Neuronal stem cell (in vitro differentiated cells): ENCODE results near the gene DCUN1D2.

Source experiments
- DNase-seq: peaks from one replicate; pipeline ENCODE4 v3.0.0-alpha.2; 2013; ENCODE audit warnings: low spot score
- H2AFZ ChIP-seq: one replicate; pipeline ENCODE4 v1.6.1; 2013; ENCODE audit warnings: mild to moderate bottlenecking, low read length, inconsistent platforms
- H2AK5ac ChIP-seq: 2 replicates; pipeline ENCODE4 v1.6.1; 2013; ENCODE audit warnings: low read depth, mild to moderate bottlenecking, inconsistent platforms, low read length, moderate library complexity, mixed read lengths
- H2BK120ac ChIP-seq: 2 replicates; pipeline ENCODE4 v1.6.1; 2013; ENCODE audit warnings: low read depth, mild to moderate bottlenecking, inconsistent platforms, low read length, moderate library complexity, mixed read lengths
- H2BK12ac ChIP-seq: one replicate; pipeline ENCODE4 v1.6.1; 2013; ENCODE audit warnings: low read length, inconsistent platforms
- H2BK15ac ChIP-seq: 2 replicates; pipeline ENCODE4 v1.6.1; 2013; ENCODE audit warnings: mild to moderate bottlenecking, low read length, inconsistent platforms, mixed read lengths
- H2BK5ac ChIP-seq: one replicate; pipeline ENCODE4 v1.6.1; 2013; ENCODE audit warnings: inconsistent platforms, mild to moderate bottlenecking, low read length, moderate library complexity
- H3K14ac ChIP-seq: one replicate; pipeline ENCODE4 v1.6.1; 2013; ENCODE audit warnings: low read length, inconsistent platforms
- H3K18ac ChIP-seq: 2 replicates; pipeline ENCODE4 v1.6.1; 2013; ENCODE audit warnings: low read length, inconsistent platforms
- H3K23ac ChIP-seq: 2 replicates; pipeline ENCODE4 v1.6.1; 2013; ENCODE audit warnings: low read depth, mild to moderate bottlenecking, mixed read lengths, low read length, inconsistent platforms; ENCODE audit not compliant: poor library complexity
- H3K27ac ChIP-seq: replicated peaks from 3 replicates; pipeline ENCODE4 v1.5.1; 2013; ENCODE audit warnings: low read length, inconsistent platforms
- H3K27me3 ChIP-seq, 3 experiments: 2 replicates each; pipeline ENCODE4 v1.6.1; 2013; ENCODE audit warnings: low read length in 3 of 3, mild to moderate bottlenecking in 2 of 3, inconsistent platforms in 1 of 3, low read depth in 1 of 3, mixed read lengths in 1 of 3, moderate library complexity in 1 of 3; ENCODE audit not compliant: control insufficient read depth in 3 of 3, insufficient read depth in 3 of 3
- H3K36me3 ChIP-seq, 2 donors: replicated peaks in 1 of 2; 2 replicates each; pipeline ENCODE4 v1.6.1; 2013; ENCODE audit warnings: low read length in 2 of 2; ENCODE audit not compliant: control insufficient read depth in 2 of 2, insufficient read depth in 2 of 2
- H3K4ac ChIP-seq: 2 replicates; pipeline ENCODE4 v1.6.1; 2013; ENCODE audit warnings: inconsistent platforms, mild to moderate bottlenecking, low read length, moderate library complexity
- H3K4me1 ChIP-seq, 2 donors: 1 replicate in 1 of 2; 2 replicates in 1 of 2; pipeline ENCODE4 v1.6.1; 2013; ENCODE audit warnings: low read length in 2 of 2, low read depth in 1 of 2; ENCODE audit not compliant: control insufficient read depth in 2 of 2, insufficient read depth in 1 of 2
- H3K4me2 ChIP-seq: one replicate; pipeline ENCODE4 v1.6.1; 2013; ENCODE audit warnings: mild to moderate bottlenecking, low read length, inconsistent platforms; ENCODE audit not compliant: insufficient read depth, poor library complexity, severe bottlenecking
- H3K4me3 ChIP-seq, 2 donors: 2 replicates each; pipeline ENCODE4 v1.5.1; 2013; ENCODE audit warnings: low read length in 2 of 2, mild to moderate bottlenecking in 2 of 2, inconsistent platforms in 1 of 2, moderate library complexity in 1 of 2
- H3K79me1 ChIP-seq: one replicate; pipeline ENCODE4 v1.6.1; 2013; ENCODE audit warnings: low read depth, mild to moderate bottlenecking, inconsistent platforms, low read length, moderate library complexity
- H3K9ac ChIP-seq: one replicate; pipeline ENCODE4 v1.6.1; 2013; ENCODE audit warnings: mild to moderate bottlenecking, low read depth, low read length, inconsistent platforms; ENCODE audit not compliant: poor library complexity
- H3K9me3 ChIP-seq, 2 donors: replicated peaks in 1 of 2; 2 replicates each; pipeline versions ENCODE3 to v1.6.1; 2013; ENCODE audit warnings: low read length in 2 of 2, mild to moderate bottlenecking in 2 of 2, inconsistent platforms in 1 of 2, low read depth in 1 of 2, mixed read lengths in 1 of 2, moderate library complexity in 1 of 2; ENCODE audit not compliant: control insufficient read depth in 2 of 2, insufficient read depth in 1 of 2
- H4K8ac ChIP-seq: one replicate; pipeline ENCODE4 v1.6.1; 2013; ENCODE audit warnings: low read depth, mild to moderate bottlenecking, inconsistent platforms, low read length, moderate library complexity
- H4K91ac ChIP-seq: one replicate; pipeline ENCODE4 v1.6.1; 2013; ENCODE audit warnings: low read length, low read depth, mild to moderate bottlenecking, inconsistent platforms; ENCODE audit not compliant: poor library complexity
- WGBS, 2 donors: extraction: QIAGEN DNeasy Blood & Tissue Kit; methylation state at CpG; one replicate each; pipeline ENCODE4 v1.1.7; 2013; ENCODE audit warnings: missing lambda C conversion rate in 2 of 2, mixed read lengths in 1 of 2; ENCODE audit not compliant: insufficient read length in 2 of 2, insufficient replicate concordance in 1 of 2; ENCODE audit errors: extremely low coverage in 2 of 2; 5-methylcytosine and 5-hydroxymethylcytosine counted together

Gene DCUN1D2

DNA sequence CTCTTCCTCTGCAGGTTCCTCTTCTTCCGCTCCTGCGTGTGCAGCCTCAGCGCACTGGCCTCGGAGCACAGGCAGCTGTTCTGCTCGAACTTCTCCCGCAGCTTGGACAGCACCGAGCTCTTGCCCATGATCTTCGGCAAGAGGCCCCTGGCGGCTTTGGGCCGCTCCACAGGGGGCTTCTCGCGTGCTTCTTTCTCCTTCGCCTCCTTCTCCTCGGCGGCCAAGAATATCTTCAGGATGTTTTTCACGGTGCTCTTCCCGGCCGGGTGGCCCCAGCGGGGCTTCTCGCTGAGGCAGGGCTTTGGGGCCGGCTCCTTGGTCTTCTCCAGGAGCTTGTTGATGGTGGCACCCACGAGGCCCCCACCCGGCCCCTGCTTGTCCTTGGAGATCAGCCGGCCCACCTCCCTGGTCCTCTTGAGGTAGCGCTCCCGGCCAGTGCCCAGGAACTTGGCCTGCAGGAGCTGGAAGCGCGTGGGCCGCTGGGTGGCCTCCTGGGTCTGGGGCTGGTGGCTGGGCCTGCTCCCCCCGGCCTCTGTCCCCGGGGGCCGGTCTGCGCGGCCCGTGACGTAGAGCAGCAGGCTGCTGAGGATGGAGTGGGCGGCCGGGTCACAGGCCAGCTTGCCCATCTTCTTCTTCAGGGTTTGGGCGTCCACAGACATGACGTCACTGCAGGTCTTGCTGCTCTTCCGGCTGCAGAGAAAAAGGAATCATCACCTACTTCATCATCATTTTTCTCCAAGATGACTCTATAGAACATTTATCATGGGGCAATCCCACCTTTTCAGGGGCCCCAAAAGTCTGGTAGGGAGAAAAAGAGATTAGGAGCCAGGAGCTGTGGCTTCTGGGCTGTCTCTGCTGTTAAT is 82.7 kb downstream of the DCUN1D2 start:
- Histone ChIP-seq H3K27me3 (no peaks in the 10 kb centered on the region), H2AFZ (no peak overlapping the region)

DNA sequence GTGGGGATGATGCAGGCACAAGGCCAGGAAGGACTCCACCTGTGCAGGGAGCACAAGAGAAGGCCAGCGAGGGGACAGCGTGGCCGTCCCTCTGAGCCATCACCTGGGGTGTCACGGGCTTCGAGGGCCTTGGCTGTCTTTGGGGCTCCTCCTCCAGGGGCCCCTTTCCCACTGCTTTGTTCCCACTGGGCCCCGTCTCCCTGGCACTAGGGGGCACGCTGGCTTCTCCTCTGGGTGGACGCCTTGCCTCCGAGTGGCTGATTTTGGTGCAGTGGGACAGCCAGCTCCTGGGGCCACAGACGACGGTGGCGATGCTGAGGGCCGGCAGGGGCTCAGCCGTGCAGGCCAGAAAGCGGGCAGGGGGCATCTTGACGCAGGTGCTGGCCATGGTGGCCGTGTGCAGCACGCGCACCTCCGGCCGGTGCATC is 83.4 kb downstream of the DCUN1D2 start:
- H3K9me3 ChIP-seq = peaks cover 0 to 2% of the 10 kb centered on the region in 2 donors
- H3K4me3 ChIP-seq = no peak overlapping the region
- H4K91ac ChIP-seq = no peak overlapping the region
- H3K27me3 ChIP-seq = no peaks in the 10 kb centered on the region
- H3K9ac ChIP-seq = peak overlapping the region; percentile 60
- H2BK5ac ChIP-seq = no peak overlapping the region
- peak overlapping the region; percentile 58 for H2BK15ac ChIP-seq
- no peak overlapping the region for H4K8ac ChIP-seq
- peak overlapping the region; percentile 63 for H2AK5ac ChIP-seq
- peak overlapping the region; percentile 63 for H3K14ac ChIP-seq
- peaks cover 0 to 5% of the 10 kb centered on the region in 2 donors for H3K4me1 ChIP-seq
- no peaks in the 10 kb centered on the region for H3K36me3 ChIP-seq
- H3K79me1 ChIP-seq = peaks cover 4% of the 10 kb centered on the region
- H3K27ac ChIP-seq = no peak overlapping the region
- no peak overlapping the region for H3K4me2 ChIP-seq
- no peak overlapping the region for H3K4ac ChIP-seq
- peak overlapping the region; percentile 38 for H3K18ac ChIP-seq
- H3K23ac ChIP-seq = peak overlapping the region; percentile 31
- no peak overlapping the region for H2BK120ac ChIP-seq
- H2AFZ ChIP-seq = no peak overlapping the region
- DNase-seq = no peak
- no CpG with 5 or more reads among the region's 21 CpGs for WGBS, 2 donors
- no peak overlapping the region for H2BK12ac ChIP-seq

More for the DNA sequence above, 82.7 kb downstream of the DCUN1D2 start:
- peaks cover 0 to 2% of the 10 kb centered on the region in 2 donors for H3K9me3 ChIP-seq
- peaks cover 4% of the 10 kb centered on the region for H3K79me1 ChIP-seq
- H3K23ac ChIP-seq = peak overlapping the region; percentile 31
- WGBS, 2 donors = no CpG with 5 or more reads among the region's 41 CpGs
- DNase-seq = no peak
- no peak overlapping the region for H3K14ac ChIP-seq
- no peak overlapping the region for H2BK120ac ChIP-seq
- H3K27ac ChIP-seq = no peak overlapping the region
- H2BK12ac ChIP-seq = no peak overlapping the region
- H3K4me1 ChIP-seq = peaks cover 0 to 5% of the 10 kb centered on the region in 2 donors
- H4K8ac ChIP-seq = no peak overlapping the region
- no peak overlapping the region for H4K91ac ChIP-seq
- no peaks in the 10 kb centered on the region for H3K36me3 ChIP-seq
- H2BK15ac ChIP-seq = peak overlapping the region; percentile 58
- no peak overlapping the region for H3K4me2 ChIP-seq
- H3K9ac ChIP-seq = peak overlapping the region; percentile 60
- no peak overlapping the region for H2BK5ac ChIP-seq
- peak overlapping the region; percentile 38 for H3K18ac ChIP-seq
- H2AK5ac ChIP-seq = peak overlapping the region; percentile 63
- H3K4ac ChIP-seq = no peak overlapping the region
- H3K4me3 ChIP-seq = no peak overlapping the region

DNA sequence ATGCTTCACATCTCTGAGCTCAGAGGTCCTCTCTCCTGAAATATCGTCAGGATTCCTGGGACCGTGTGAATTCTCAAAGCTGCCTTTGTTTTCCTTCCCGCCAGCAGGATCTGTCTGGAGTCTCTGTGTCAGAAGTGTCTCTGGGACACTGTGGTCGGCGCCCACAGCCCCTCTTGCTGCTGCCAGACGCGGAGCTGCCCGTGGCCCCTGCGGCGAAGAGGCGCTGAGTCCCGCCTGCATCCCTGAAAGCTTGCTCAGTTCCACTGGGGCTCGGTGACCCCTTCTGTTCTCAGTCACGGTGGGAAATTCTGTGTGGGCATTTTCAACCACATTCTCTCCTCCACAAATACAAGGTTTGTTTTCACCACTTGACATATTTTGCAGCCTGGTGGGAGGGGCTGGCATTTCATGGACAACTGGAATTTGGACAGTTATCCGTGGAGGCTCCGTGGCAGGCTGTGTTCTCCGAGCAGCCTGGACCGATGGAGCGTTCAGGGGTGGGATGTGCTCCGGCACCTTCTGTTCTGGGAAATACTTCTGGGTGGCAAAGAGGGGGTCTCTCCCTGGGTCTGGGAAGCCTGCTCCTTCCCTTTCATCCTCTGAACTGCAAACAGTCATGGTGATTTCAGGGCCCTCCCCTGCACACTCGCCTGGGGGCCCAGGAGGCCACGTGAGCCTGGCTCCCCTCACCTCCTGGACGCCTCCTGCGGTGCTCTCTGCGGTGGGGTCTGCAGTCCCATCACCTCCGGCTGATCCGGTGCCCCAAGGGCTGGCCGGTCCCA is 84.0 kb downstream of the DCUN1D2 start:
- Histone ChIP-seq H2BK5ac (no peak overlapping the region), H3K9ac (no peak overlapping the region), H3K4me1 (peaks cover 0 to 5% of the 10 kb centered on the region in 2 donors), H2BK15ac (peak overlapping the region; percentile 45), H3K4me2 (no peak overlapping the region), H3K4ac (no peak overlapping the region), H3K36me3 (no peaks in the 10 kb centered on the region), H3K27ac (no peak overlapping the region), H2AFZ (peak overlapping the region; percentile 25), H3K79me1 (peaks cover 4% of the 10 kb centered on the region), H2BK12ac (no peak overlapping the region), H3K23ac (no peak overlapping the region), H4K91ac (no peak overlapping the region), H3K27me3 (no peaks in the 10 kb centered on the region), H3K18ac (peak overlapping the region; percentile 1), H3K9me3 (peaks cover 0 to 2% of the 10 kb centered on the region in 2 donors), H2AK5ac (peak overlapping the region; percentile 60), H2BK120ac (peak overlapping the region; percentile 72), H4K8ac (no peak overlapping the region), H3K4me3 (no peak overlapping the region), H3K14ac (peak overlapping the region; percentile 63)
- WGBS, 2 donors = no CpG with 5 or more reads among the region's 28 CpGs
- no peak for DNase-seq
